Measurements from ENCODE around the gene CBX8. TPM values are rescaled to one million over a fixed set of nuclear protein-coding genes. Genes with fewer than 3 reads are reported as not detected.

The CBX8 gene
- total and polyA plus RNA-seq, 2 of the 8 experiments (the other 6 are each of a cell fraction or from before 2014, with no cell fraction given), result 0.09 to 2.1 TPM

- ChIA-PET CTCF (ENCODE audit: partially characterized antibody) (interaction anchor here (0.6 to 19.1 kb wide), 9 partner anchors 9 to 112 kb away, joined by 5 to 576 read pairs (median 9); partner anchors contain the start of gene CBX4), POLR2A (ENCODE audit: partially characterized antibody) (interaction anchor here (1.0 to 24.0 kb wide), 11 partner anchors 9 to 56 kb away, joined by 3 to 374 read pairs (median 7); partner anchors contain the start of gene CBX4)
- no peak overlapping the region for H3K27ac ChIP-seq (ENCODE audit: low read depth, low read length)
- no peaks in the 10 kb centered on the region for H3K79me1 ChIP-seq (ENCODE audit: low read depth, low read length)
- no peak overlapping the region for H3K14ac ChIP-seq (ENCODE audit: insufficient read length)
- peaks cover 4 to 56% (median 42%) of the 10 kb centered on the region in 4 experiments for H3K4me1 ChIP-seq (replicated peaks in 1 of 4; ENCODE audit: control insufficient read depth in 3 of 4, insufficient read depth in 4 of 4, low read length in 3 of 4)
- H3K9ac ChIP-seq (replicated peaks in 1 of 4; ENCODE audit: extremely low read depth in 1 of 4, low read depth in 3 of 4, low read length in 3 of 4), result no peak overlapping the region
- 9% methylated on average over 31 of the region's 31 CpGs; no CpG with 5 or more reads in 1 of the 2 experiments for WGBS, 2 experiments (ENCODE audit: extremely low coverage in 1 of 2, insufficient coverage in 1 of 2, insufficient read length in 1 of 2, insufficient replicate concordance in 2 of 2, low coverage in 1 of 2, low lambda C conversion rate in 2 of 2, missing lambda C conversion rate in 1 of 2)
- no peak for FAIRE-seq
- peak overlapping the region; percentile 35; the same call in 1 of the 2 replicates for H2BK5ac ChIP-seq (ENCODE audit: low read depth, low read length)
- H2AK5ac ChIP-seq (ENCODE audit: low read depth, low read length), result no peak overlapping the region
- H3K18ac ChIP-seq (ENCODE audit: extremely low read depth, low read length), result 0 out of 2 replicates have a peak overlapping the region, but pooled peaks have one; percentile 48
- H2BK15ac ChIP-seq (ENCODE audit: low read length), result no peak overlapping the region
- no peaks in the 10 kb centered on the region for H3K79me2 ChIP-seq (ENCODE audit: control insufficient read depth in 1 of 2, insufficient read depth in 2 of 2, low read length in 2 of 2)
- H3K23me2 ChIP-seq (ENCODE audit: low read depth, low read length), result peaks cover 2% of the 10 kb centered on the region
- H2BK12ac ChIP-seq (ENCODE audit: low read depth, low read length), result 0 out of 2 replicates have a peak overlapping the region, but pooled peaks have one; percentile 50
- no peak overlapping the region for H4K91ac ChIP-seq (replicated peaks; ENCODE audit: insufficient read length, low read length)
- no peak overlapping the region for H4K5ac ChIP-seq (ENCODE audit: insufficient read length, low read depth, low read length)
- peaks cover 0 to 6% (median 0%) of the 10 kb centered on the region in 4 experiments; a peak in 1 of 8 replicates for H3K36me3 ChIP-seq (ENCODE audit: control insufficient read depth in 2 of 4, insufficient read depth in 4 of 4, low read length in 3 of 4)
- TF ChIP-seq YY1 (IDR thresholded peaks at IDR 0.05; ENCODE audit: low read depth, low read length) (no peak), EZH2 (IDR thresholded peaks at IDR 0.05; ENCODE audit: low read depth, low read length, severe bottlenecking) (peak; percentile 99), SUZ12 (IDR thresholded peaks at IDR 0.05; ENCODE audit: low read length) (peak; percentile 92)
- H3K27me3 ChIP-seq (replicated peaks in 1 of 4; ENCODE audit: control insufficient read depth in 3 of 4, extremely low read depth in 1 of 4, insufficient read depth in 3 of 4, low read length in 3 of 4), result peaks cover 92 to 100% (median 100%) of the 10 kb centered on the region in 4 experiments
- H3K4ac ChIP-seq (replicated peaks; ENCODE audit: insufficient read length, low read depth, low read length), result peak overlapping the region; percentile 32
- H3K56ac ChIP-seq (replicated peaks; ENCODE audit: insufficient read length, low read depth, low read length), result no peak overlapping the region
- H3K9me3 ChIP-seq (ENCODE audit: insufficient read depth in 2 of 2, low read depth in 1 of 2, low read length in 1 of 2), result peaks cover 0 to 7% of the 10 kb centered on the region in 2 experiments; a peak in 3 of 4 replicates
- no peak overlapping the region for H4K8ac ChIP-seq (ENCODE audit: extremely low read depth, insufficient read depth, low read length)
- peak overlapping the region in 1 of 4 experiments; percentile 42; a peak in 2 of 8 replicates for H3K4me3 ChIP-seq (ENCODE audit: extremely low read depth in 1 of 4, insufficient read depth in 2 of 4, low read depth in 3 of 4, low read length in 4 of 4)
- peak overlapping the region; percentile 44 to 57; a peak in 3 of 4 replicates for H3K4me2 ChIP-seq (ENCODE audit: insufficient read depth in 1 of 2, low read depth in 2 of 2, low read length in 2 of 2)
- no peak for DNase-seq (ENCODE audit: low read depth in 1 of 2, low spot score in 2 of 2)
- peaks cover 4 to 31% of the 10 kb centered on the region in 2 experiments for H4K20me1 ChIP-seq (replicated peaks in 1 of 2; ENCODE audit: control insufficient read depth in 1 of 2, insufficient read depth in 2 of 2, low read length in 2 of 2)
- H2BK120ac ChIP-seq (replicated peaks; ENCODE audit: low read depth, low read length), result no peak overlapping the region
- H2BK20ac ChIP-seq (ENCODE audit: low read length), result no peak overlapping the region; the same call in 1 of the 2 replicates
- no peak overlapping the region for H2AFZ ChIP-seq (ENCODE audit: low read length)
- H3K23ac ChIP-seq (ENCODE audit: insufficient read length), result no peak overlapping the region
Measured at GRCh38 chr17:79803421-79803996, 6.6 kb upstream of the CBX8 start.

Measured in H1 (cell line).